ENCODE data around the gene FBP2. TPM values are rescaled to one million over a fixed set of nuclear protein-coding genes. Genes with fewer than 3 reads are reported as not detected.
"Not testable (repeated sequence)": the region's sequence is repeated elsewhere in the genome, so short reads cannot be mapped to it uniquely, and the experiment has no call there.

FBP2 gene
- total RNA-seq, 1 experiment from 2014 or later, result not detected

DNA sequence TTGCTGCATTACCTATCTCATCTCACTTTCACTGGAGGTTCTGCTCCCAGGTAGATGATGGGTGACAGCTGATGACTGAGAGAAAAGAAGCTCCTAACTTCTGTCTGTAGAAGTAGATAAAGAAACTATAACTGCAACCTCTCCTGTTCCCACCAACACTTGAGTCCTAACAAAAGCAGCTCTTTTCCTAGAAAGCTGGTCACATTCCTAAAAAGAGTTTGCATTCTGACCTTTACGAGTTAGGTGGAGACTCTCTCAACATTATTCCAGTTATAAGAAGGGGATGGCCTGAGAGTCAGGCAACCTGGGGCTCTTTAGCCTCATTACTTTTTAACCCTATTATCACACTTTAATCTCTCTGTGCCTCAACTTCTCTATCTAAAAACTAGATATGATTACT, 47.7 kb downstream of the FBP2 start:
- no peak for DNase-seq
- Histone ChIP-seq H3K36me3 (0 out of 2 replicates have a peak, but pooled peaks cover 1% of the 10 kb centered on the region), H3K4me3 (no peak overlapping the region), H3K27me3 (no peaks in the 10 kb centered on the region), H3K9me3 (no peaks in the 10 kb centered on the region)

DNA sequence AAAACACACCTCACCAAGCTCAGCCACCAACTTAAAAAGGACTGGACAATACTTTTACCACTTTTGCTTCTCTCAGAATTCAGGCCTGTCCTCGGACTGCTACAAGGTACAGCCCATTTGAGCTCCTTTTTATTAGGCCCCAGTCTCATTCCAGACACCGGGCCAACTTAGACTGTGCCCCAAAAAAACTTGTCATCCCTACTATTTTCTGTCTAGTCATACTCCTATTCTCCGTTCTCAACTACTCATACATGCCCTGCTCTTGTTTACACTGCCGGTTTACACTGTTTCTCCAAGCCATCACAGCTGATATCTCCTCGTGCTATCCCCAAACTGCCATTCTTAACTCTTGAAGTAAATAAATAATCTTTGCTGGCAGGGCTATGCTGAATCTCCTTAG, 49.3 kb downstream of the FBP2 start:
- H3K36me3 ChIP-seq, H3K9me3 ChIP-seq, H3K4me3 ChIP-seq, DNase-seq, H3K27me3 ChIP-seq: not testable (repeated sequence)

DNA sequence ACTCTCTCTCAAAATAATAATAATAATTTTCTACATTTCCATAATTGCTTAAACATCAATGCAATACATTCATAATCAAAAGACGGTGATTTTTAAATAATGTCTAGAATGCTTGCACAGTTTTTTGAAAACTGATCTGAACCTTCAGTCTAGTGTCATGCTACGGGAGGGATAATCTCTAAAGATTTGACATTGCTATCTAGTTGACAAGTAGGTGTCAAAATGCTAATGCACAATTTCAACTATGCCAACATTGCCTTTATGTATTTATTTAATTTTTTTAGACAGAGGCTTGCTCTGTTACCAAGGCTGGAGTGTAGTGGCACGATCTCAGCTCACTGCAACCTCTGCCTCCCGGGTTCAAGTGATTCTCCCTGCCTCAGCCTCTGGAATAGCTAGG, 54.7 kb downstream of the FBP2 start:
- Histone ChIP-seq H3K36me3 (no peaks in the 10 kb centered on the region), H3K27me3 (no peaks in the 10 kb centered on the region), H3K4me3 (no peak overlapping the region), H3K9me3 (no peaks in the 10 kb centered on the region)
- DNase-seq, result no peak

DNA sequence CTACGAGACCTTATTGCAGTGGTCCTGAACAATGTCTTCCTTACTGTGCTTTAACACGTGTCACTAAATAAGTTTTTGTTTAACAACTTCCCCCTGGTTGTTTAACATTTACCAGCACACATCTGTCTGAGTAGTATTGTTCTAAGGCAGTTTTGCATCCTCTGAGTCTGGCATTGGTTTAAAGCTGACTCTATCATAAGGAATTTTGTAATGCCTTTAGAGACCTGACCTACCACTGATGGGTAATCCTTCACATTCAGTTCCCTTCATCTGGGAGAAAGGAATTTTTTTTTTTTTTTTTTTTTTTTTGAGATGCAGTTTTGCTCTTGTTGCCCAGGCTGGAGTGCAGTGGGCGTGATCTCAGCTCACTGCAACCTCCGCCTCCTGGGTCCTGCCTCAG, 58.7 kb downstream of the FBP2 start:
- Histone ChIP-seq H3K4me3 (no peak overlapping the region), H3K9me3 (no peaks in the 10 kb centered on the region), H3K36me3 (no peaks in the 10 kb centered on the region), H3K27me3 (no peaks in the 10 kb centered on the region)
- no peak for DNase-seq

DNA sequence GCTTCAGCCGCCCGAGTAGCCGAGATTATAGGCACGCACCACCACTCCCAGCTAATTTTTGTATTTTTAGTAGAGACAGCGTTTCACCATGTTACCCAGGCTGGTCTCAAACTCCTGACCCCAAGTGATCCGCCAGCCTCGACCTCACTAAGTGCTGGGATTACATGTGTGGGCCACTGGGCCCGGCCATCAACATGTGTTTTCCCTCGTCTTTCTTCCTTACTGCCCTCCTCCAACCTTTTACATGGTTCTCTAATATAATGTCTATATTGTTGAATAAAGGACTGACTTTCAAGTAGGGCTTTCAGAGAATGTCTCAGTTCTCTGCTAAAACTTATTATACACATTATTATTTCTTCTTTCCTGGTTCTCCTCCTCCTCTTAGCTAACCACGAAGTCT, 60.0 kb downstream of the FBP2 start:
- H3K27me3 ChIP-seq, result no peaks in the 10 kb centered on the region
- H3K36me3 ChIP-seq, result no peaks in the 10 kb centered on the region
- H3K4me3 ChIP-seq, result no peak overlapping the region
- no peak for DNase-seq
- no peaks in the 10 kb centered on the region for H3K9me3 ChIP-seq

DNA sequence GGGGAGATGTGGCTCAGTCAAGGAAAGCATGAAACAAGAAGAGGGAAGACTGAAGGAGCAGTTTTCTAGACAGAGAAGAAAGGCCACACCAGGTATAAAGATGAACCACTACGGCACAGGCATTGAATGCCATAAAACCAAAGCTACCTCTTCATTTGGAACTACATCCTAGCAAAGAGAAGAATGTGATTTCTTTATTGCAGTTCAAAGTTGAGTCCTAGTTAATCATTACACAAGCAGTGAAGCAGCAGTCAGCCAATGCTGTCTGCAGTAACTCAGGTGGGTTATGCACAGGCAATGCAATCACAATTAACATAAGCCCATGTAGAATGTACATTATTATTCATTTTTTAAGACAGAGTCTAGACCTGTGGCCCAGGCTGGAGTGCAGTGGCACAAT, 60.5 kb downstream of the FBP2 start:
- Histone ChIP-seq H3K27me3 (no peaks in the 10 kb centered on the region), H3K36me3 (no peaks in the 10 kb centered on the region), H3K9me3 (no peaks in the 10 kb centered on the region), H3K4me3 (no peak overlapping the region)
- DNase-seq, result no peak

DNA sequence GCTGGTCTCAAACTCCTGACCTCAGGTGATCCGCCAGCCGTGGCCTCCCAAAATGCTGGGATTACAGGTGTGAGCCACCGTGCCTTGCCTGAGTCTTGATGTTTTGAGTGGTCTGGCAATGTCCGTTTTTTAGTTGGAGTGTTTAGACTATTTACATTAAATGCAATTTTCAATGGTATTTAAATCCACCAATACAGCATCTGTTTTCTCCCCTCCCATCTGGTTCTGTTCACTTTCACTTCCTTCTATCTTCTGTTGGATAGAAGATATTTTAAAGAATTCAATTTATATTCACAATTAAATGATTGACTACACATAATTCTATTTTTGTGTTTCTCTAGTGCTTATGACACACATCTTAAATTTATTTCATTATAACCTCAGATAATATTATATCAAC, 64.7 kb downstream of the FBP2 start:
- Histone ChIP-seq H3K36me3 (no peaks in the 10 kb centered on the region), H3K27me3 (no peaks in the 10 kb centered on the region), H3K4me3 (no peak overlapping the region), H3K9me3 (no peaks in the 10 kb centered on the region)
- DNase-seq, result no peak

DNA sequence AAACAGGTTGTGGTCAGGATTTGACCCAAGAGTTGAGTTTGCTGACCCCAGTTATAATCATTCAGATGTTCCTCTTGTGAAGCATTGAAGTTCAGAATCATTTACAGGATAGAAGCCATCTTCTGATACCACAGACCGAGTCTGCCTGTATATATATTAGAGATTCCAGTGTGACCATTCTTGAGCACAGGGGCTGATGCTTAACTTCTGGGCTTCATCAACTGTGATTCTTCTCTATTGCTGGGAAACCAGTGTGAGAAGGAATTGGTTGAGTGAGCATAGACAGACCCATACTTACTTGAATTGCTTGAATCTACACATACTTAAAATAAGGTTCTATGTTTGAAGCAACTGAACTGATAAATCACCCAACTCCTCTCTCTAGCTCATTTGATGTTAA, 66.7 kb downstream of the FBP2 start:
- H3K36me3 ChIP-seq, result no peaks in the 10 kb centered on the region
- no peak for DNase-seq
- H3K27me3 ChIP-seq, result no peaks in the 10 kb centered on the region
- no peak overlapping the region for H3K4me3 ChIP-seq
- no peaks in the 10 kb centered on the region for H3K9me3 ChIP-seq

DNA sequence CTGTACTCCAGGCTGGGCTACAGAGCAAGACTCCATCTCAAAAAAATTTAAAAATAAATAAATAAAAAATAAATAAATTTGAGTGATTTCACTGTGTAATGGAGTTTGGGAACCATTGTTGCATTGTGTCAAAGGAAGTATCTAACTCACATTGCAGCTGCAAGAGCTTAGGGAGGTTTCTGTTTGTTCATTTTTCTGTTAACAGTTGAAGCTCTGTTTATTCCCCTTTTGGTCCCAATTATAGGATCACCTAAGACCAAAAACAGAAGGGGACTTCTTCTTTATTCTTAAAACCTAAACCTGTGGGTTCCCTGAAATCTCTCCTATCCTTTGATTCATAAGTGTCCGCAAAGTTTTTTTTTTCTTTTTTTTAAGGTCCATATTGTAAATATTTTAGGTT, 67.4 kb downstream of the FBP2 start:
- Histone ChIP-seq H3K4me3 (no peak overlapping the region), H3K27me3 (no peaks in the 10 kb centered on the region), H3K9me3 (no peaks in the 10 kb centered on the region), H3K36me3 (no peaks in the 10 kb centered on the region)
- no peak for DNase-seq

DNA sequence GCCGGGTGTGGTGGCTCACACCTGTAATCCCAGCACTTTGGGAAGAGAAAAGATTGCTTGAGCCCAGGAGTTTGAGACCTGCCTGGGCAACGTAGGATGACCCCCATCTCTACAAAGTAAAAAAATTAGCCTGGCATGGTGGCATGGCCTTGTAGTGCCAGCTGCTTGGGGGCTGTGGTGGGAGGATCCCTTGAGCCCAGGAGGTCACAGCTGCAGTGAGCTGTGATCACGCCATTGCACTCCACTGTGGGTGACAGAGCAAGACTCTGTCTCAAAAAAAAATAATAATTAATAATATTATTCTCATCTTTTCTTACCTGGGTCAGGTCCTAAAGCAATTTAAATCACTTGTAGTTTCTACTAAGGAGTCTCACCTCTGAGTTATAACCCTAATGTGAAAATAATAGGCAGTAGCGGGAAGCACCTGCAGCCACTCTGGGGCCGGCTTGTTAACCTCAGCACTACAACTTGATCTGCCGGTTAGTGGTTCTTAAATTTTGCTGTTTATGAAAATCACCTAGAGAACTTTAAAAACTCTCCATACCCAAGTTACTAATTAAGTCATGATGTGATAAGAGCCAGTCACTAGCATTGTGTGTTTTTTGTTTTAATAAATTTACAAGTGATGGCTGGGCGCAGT, 68.1 kb downstream of the FBP2 start:
- no peak for DNase-seq
- Histone ChIP-seq H3K27me3 (no peaks in the 10 kb centered on the region), H3K9me3 (no peaks in the 10 kb centered on the region), H3K4me3 (no peak overlapping the region), H3K36me3 (no peaks in the 10 kb centered on the region)

DNA sequence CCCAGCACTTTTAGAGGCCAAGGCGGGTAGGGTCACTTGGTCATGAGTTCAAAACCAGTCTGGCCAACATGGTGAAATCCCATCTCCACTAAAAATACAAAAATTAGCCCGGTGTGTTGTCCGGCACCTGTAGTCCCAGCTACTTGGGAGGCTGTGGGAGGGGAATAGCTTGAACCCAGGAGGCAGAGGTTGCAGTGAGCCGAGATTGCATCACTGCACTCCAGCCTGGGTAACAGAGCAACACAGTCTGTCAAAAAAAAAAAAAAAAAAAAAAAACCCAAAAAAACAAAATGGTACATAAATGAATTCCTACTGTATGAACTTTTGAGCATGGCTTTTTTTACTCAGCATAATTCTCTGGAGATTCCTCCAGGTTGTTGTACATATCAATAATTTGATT, 76.4 kb downstream of the FBP2 start:
- Histone ChIP-seq H3K27me3 (no peaks in the 10 kb centered on the region), H3K36me3 (no peaks in the 10 kb centered on the region), H3K4me3 (no peak overlapping the region), H3K9me3 (no peaks in the 10 kb centered on the region)
- DNase-seq, result no peak

DNA sequence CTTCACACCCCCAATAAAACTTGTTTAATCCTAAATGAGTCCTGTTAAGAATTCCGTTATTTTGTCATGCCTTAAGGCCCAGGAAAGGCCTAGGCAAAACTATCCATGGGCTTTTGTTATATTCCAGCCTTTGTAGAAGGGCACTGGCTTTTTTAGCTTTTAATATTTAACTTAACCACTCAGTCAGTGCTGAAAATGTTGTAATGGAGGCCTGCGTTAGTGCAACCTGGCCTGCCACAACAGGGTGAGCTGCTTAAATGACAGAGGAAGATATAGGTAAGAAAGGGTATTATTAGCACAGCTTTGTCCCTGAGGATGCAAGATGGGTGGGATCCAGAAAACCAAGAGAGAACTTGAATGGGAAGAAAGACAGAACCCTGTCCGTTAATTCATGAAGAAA, 78.9 kb downstream of the FBP2 start:
- no peak overlapping the region for H3K4me3 ChIP-seq
- H3K36me3 ChIP-seq, result no peaks in the 10 kb centered on the region
- no peaks in the 10 kb centered on the region for H3K9me3 ChIP-seq
- DNase-seq, result no peak
- no peaks in the 10 kb centered on the region for H3K27me3 ChIP-seq

DNA sequence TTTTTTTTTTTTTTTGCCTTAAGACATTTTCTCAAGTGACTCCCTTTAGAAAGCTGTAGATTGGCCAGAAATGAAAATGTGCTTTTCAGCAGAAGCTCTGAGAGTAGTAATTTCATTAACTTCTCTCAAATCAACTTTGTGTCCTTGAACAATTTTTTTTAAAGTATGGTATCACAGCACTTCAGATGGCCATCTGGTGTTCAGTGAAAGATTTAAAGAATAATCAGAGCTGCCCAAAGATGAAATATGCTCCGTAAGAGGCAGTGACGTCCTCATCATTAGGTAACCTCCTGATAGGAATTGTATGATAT, 81.7 kb downstream of the FBP2 start:
- no peaks in the 10 kb centered on the region for H3K9me3 ChIP-seq
- H3K4me3 ChIP-seq, result no peak overlapping the region
- DNase-seq, result no peak
- no peaks in the 10 kb centered on the region for H3K36me3 ChIP-seq
- no peaks in the 10 kb centered on the region for H3K27me3 ChIP-seq

DNA sequence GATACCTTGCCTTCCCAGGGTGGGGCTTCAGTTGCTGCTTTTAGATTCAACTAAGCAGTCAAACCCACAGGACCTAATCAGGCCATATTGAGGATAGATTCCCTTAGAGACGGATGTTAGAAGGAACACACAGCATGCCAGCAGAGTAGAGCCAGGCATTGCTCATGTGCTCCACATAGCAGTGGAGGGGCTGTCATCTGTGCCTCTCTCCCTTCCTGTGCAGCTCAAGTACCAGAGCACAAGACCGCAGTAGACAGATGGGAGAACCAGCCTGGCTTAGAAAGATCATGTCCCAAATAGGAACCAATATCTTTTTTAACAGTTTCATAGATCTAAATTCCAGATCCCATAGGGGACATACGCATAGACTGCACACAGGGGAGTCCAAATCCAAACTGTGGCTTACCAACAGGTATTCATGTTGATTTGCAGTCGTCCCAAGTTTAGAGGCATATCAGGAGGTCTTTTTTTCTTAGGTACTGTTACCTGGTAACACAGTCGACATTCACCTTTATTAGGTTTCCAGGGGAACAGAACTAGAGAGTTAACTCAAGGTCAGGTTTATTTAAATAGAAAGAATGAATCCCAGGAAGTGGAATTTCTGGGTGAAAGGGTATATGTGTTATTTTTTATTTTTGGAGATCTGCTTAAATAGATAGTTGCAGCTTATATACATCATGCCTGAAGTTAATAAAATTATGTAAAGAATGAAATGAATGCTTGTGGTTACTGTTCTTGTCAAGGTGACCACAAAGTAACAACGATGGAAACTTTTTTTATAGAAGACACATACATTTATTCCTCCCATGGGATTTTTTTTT, 82.3 kb downstream of the FBP2 start:
- H3K27me3 ChIP-seq, result no peaks in the 10 kb centered on the region
- H3K4me3 ChIP-seq, result no peak overlapping the region
- DNase-seq, result no peak
- no peaks in the 10 kb centered on the region for H3K9me3 ChIP-seq
- no peaks in the 10 kb centered on the region for H3K36me3 ChIP-seq

Other genes starting within 250 kb of the FBP2 start
- gene PCAT7, start 38.7 kb downstream of the FBP2 start, total RNA-seq (2014; rRNA removed; shearing (Covaris generic); ENCODE audit: low replicate concordance), result 1.2 and 4.0 TPM in 2 replicates
- gene FBP1, start 45.7 kb upstream of the FBP2 start, total RNA-seq (2014; rRNA removed; shearing (Covaris generic); ENCODE audit: low replicate concordance), result 0.96 TPM in 1 of 2 replicates, not detected in the other
- gene AOPEP, start 132.9 kb upstream of the FBP2 start, total RNA-seq (2014; rRNA removed; shearing (Covaris generic); ENCODE audit: low replicate concordance), result 91.4 and 150 TPM in 2 replicates

Data from MG63 (cell line).